HG02981 (cell line): ENCODE measurements around the gene FUT6.
"Not testable (repeated sequence)": the region's sequence is repeated elsewhere in the genome, so short reads cannot be mapped to it uniquely, and the experiment has no call there.

ENCODE experiments used
- ATAC-seq: cut with Tn5 transposase; IDR thresholded peaks from one replicate; pipeline ENCODE4 v1.9.1; 2021; ENCODE audit warnings: mild to moderate bottlenecking, moderate library complexity; ENCODE audit not compliant: unreplicated experiment

FUT6 gene

GRCh38 chr19:5839065-5840017, at the start of gene FUT6:
Gene FUT6, minus strand, starts transcription at chr19:5839702. Its CDS starts 7,135 bp downstream, at chr19:5832567.
- no peak for ATAC-seq

GRCh38 chr19:5884065-5884811, 44.7 kb upstream of the FUT6 start:
- ATAC-seq = not testable (repeated sequence)

GRCh38 chr19:5883157-5883873, 43.8 kb upstream of the FUT6 start:
- ATAC-seq = not testable (repeated sequence)

- no peak for ATAC-seq
These were observed 43.0 kb upstream of the FUT6 start for GRCh38 chr19:5882421-5882968.

GRCh38 chr19:5881543-5882299, 42.2 kb upstream of the FUT6 start:
- ATAC-seq = no peak

GRCh38 chr19:5880604-5881078, 41.1 kb upstream of the FUT6 start:
- ATAC-seq = no peak

GRCh38 chr19:5880196-5880595, 40.7 kb upstream of the FUT6 start:
- no peak for ATAC-seq

GRCh38 chr19:5877882-5878281, 38.4 kb upstream of the FUT6 start:
- no peak for ATAC-seq

GRCh38 chr19:5877427-5877826, 37.9 kb upstream of the FUT6 start:
- no peak for ATAC-seq

- not testable (repeated sequence) for ATAC-seq
These were observed 35.0 kb upstream of the FUT6 start for GRCh38 chr19:5874496-5874895.

- no peak for ATAC-seq
These were observed 34.2 kb upstream of the FUT6 start for GRCh38 chr19:5873617-5874199.

GRCh38 chr19:5870986-5871394, 31.5 kb upstream of the FUT6 start:
- no peak for ATAC-seq

- ATAC-seq = no peak
These were observed 28.0 kb upstream of the FUT6 start for GRCh38 chr19:5867201-5868136.

- no peak for ATAC-seq
These were observed 26.3 kb upstream of the FUT6 start for GRCh38 chr19:5865772-5866171.

- ATAC-seq = no peak
These were observed 25.4 kb upstream of the FUT6 start for GRCh38 chr19:5864725-5865486.

- ATAC-seq = no peak
These were observed 24.7 kb upstream of the FUT6 start for GRCh38 chr19:5864013-5864720.

GRCh38 chr19:5863030-5863665, 23.6 kb upstream of the FUT6 start:
- no peak for ATAC-seq
